Measurements from ENCODE around the gene LALBA.
"Not testable (repeated sequence)": the region's sequence is repeated elsewhere in the genome, so short reads cannot be mapped to it uniquely, and the experiment has no call there.

LALBA gene

DNA sequence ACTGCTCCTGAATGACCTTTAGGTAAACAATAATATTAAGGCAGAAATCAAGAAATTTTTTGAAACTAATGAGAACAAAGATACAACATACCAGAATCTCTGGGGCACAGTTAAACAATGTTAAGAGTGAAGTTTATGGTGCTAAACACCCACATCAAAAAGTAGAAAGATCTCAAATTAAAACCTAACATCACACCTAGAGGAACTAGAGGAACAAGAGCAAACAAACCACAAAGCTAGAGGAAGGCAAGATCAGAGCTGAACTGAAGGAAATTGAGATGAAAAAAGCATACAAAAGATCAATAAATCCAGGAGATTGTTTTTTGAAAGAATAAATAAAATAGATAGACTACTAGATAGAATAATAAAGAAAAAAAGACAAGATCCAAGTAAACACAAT is 37.2 kb downstream of the LALBA start:
- DNase-seq (ENCODE audit: low read depth in 1 of 2, low spot score in 1 of 2), result no peak

DNA sequence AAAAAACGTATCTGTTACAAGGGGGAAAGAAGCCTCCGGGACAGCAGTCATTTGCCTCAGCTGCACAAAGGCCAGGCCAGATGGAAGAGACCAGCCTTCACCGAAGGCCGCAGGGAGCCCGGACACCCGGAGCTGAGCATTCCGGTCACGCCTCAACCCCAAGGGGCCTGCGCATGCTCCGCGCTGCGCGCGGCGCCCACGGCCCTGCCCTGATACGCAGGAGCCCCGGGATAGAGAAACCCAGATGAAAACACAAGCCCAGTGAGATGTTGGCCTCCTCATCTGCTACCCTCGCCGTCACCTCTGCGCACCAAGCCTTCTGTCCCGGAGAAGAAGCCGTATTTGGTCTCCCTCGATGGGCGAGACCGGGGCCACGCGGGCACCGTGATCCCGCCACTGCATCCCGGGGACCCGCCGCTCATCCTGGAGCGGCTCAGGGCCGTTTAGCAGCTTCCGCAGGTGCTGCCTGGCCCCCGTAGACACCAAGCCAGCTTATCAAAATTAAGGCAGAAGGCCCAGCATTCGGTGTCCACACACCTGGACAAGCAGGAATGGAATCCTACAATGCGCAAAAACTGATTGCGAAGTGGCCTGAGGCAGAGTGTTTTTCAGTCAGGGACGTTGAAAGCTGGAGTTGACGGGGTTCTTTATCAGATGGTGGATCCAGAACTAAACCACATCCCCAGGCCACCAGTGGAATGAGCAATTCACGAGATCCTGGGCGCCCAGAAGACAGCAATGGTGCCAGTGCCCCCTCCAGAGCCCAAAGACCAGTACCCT is 41.8 kb downstream of the LALBA start:
- DNase-seq (ENCODE audit: low read depth in 1 of 2, low spot score in 1 of 2), result no peak

DNA sequence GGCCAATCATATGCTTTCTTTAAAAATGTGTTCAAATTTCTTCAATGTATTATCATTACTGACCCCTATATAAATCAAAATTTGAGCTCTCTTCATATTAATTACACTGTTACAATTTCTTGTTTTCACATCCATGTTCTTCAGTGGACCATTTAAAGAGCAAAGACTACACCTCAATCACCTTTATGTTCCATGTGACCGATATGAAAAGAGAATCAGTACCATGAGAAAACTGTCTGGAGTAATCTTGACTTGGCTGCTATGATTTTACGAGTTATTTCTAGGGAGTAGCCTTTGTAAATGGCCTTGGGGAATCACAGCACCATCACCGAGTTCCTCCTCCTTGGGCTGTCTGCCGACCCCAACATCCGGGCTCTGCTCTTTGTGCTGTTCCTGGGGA is 44.5 kb downstream of the LALBA start, which contains the start of gene OR8S1:
OR8S1 (plus strand) TSS at position 301 of the 400 bp plus-strand sequence; CDS start at position 301, 0 bp downstream.
- no peak for DNase-seq (ENCODE audit: low read depth in 1 of 2, low spot score in 1 of 2)

DNA sequence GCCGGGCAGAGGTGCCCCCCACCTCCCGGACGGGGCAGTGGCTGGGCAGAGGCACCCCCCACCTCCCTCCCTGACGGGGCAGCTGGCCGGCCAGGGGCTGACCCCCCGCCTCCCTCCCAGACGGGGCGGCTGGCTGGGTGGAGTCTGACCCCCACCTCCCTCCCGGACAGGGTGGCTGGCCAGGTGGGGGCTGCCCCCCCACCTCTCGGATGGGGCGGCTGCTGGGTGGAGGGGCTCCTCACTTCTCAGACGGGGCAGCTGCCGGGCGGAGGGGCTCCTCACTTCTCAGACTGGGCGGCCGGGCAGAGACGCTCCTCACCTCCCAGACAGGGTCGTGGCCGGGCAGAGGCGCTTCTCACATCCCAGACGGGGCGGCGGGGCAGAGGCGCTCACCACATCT is 49.5 kb downstream of the LALBA start:
- not testable (repeated sequence) for DNase-seq (ENCODE audit: low read depth in 1 of 2, low spot score in 1 of 2)
